H9 (cell line): ENCODE results near the gene KLK7. TPM values are rescaled to one million over a fixed set of nuclear protein-coding genes. Genes with fewer than 3 reads are reported as not detected.

Source experiments
- DNase-seq: peaks from one replicate; pipeline ENCODE4 v3.0.0-alpha.2; 2017
- H2AFZ ChIP-seq: one replicate; pipeline ENCODE4 v1.6.1; 2013; ENCODE audit warnings: mild to moderate bottlenecking, low read length, control low read depth, moderate library complexity
- H2AK5ac ChIP-seq: 2 replicates; pipeline ENCODE4 v1.6.1; 2013; ENCODE audit warnings: low read length, control low read depth, mixed read lengths; ENCODE audit not compliant: insufficient read length
- H2BK120ac ChIP-seq: one replicate; pipeline ENCODE4 v1.6.1; 2013; ENCODE audit warnings: low read depth, mild to moderate bottlenecking, low read length, control low read depth, inconsistent platforms; ENCODE audit not compliant: poor library complexity, severe bottlenecking
- H2BK12ac ChIP-seq: 2 replicates; pipeline ENCODE4 v1.6.1; 2013; ENCODE audit warnings: low read length, control low read depth, mixed read lengths, low read depth; ENCODE audit not compliant: insufficient read length
- H2BK15ac ChIP-seq: 2 replicates; pipeline ENCODE4 v1.6.1; 2013; ENCODE audit warnings: low read depth, low read length, control low read depth
- H2BK20ac ChIP-seq: one replicate; pipeline ENCODE4 v1.6.1; 2013; ENCODE audit warnings: low read depth, mild to moderate bottlenecking, low read length, control low read depth, inconsistent platforms; ENCODE audit not compliant: poor library complexity, severe bottlenecking
- H2BK5ac ChIP-seq: 2 replicates; pipeline ENCODE4 v1.6.1; 2013; ENCODE audit warnings: low read length, control low read depth, mixed read lengths; ENCODE audit not compliant: insufficient read length
- H3K14ac ChIP-seq: 2 replicates; pipeline ENCODE4 v1.6.1; 2013; ENCODE audit warnings: low read length, control low read depth; ENCODE audit not compliant: insufficient read depth
- H3K18ac ChIP-seq: 2 replicates; pipeline ENCODE4 v1.6.1; 2013; ENCODE audit warnings: low read depth, mild to moderate bottlenecking, mixed read lengths, low read length, control low read depth; ENCODE audit not compliant: insufficient read length
- H3K23ac ChIP-seq: 2 replicates; pipeline ENCODE4 v1.6.1; 2013; ENCODE audit warnings: low read length, control low read depth, mixed read lengths, low read depth; ENCODE audit not compliant: insufficient read length
- H3K23me2 ChIP-seq: 2 replicates; pipeline ENCODE4 v1.6.1; 2013; ENCODE audit warnings: low read depth, mild to moderate bottlenecking, mixed read lengths, low read length, control low read depth; ENCODE audit not compliant: insufficient read length, poor library complexity, severe bottlenecking
- H3K27ac ChIP-seq: 2 replicates; pipeline ENCODE4 v1.5.1; 2013; ENCODE audit warnings: low read length, control low read depth, mixed read lengths, low read depth; ENCODE audit not compliant: insufficient read length
- H3K27me3 ChIP-seq: 2 replicates; pipeline ENCODE4 v1.6.1; 2013; ENCODE audit warnings: low read length, control low read depth, inconsistent platforms; ENCODE audit not compliant: insufficient read depth
- H3K4ac ChIP-seq: 2 replicates; pipeline ENCODE4 v1.6.1; 2013; ENCODE audit warnings: low read depth, mild to moderate bottlenecking, control low read depth, inconsistent platforms, low read length, moderate library complexity
- H3K4me1 ChIP-seq: 2 replicates; pipeline ENCODE4 v1.6.1; 2013; ENCODE audit warnings: low read length, control low read depth, inconsistent platforms; ENCODE audit not compliant: insufficient read depth
- H3K4me2 ChIP-seq: 2 replicates; pipeline ENCODE4 v1.6.1; 2013; ENCODE audit warnings: low read length, control low read depth, mixed read lengths; ENCODE audit not compliant: insufficient read length, insufficient read depth
- H3K56ac ChIP-seq: 2 replicates; pipeline ENCODE4 v1.6.1; 2013; ENCODE audit warnings: low read depth, mild to moderate bottlenecking, mixed read lengths, low read length, control low read depth; ENCODE audit not compliant: insufficient read length
- H3K79me1 ChIP-seq: 2 replicates; pipeline ENCODE4 v1.6.1; 2013; ENCODE audit warnings: low read depth, mild to moderate bottlenecking, moderate library complexity, low read length, control low read depth, inconsistent platforms; ENCODE audit not compliant: insufficient read depth, poor library complexity, severe bottlenecking
- H3K79me2 ChIP-seq: 2 replicates; pipeline ENCODE4 v1.6.1; 2013; ENCODE audit warnings: low read length, control low read depth, inconsistent platforms; ENCODE audit not compliant: insufficient read depth
- H3K9ac ChIP-seq: 2 replicates; pipeline ENCODE4 v1.6.1; 2013; ENCODE audit warnings: low read length, control low read depth, mixed read lengths; ENCODE audit not compliant: insufficient read length; ENCODE audit errors: extremely low read depth
- H3K9me3 ChIP-seq: one replicate; pipeline ENCODE4 v1.6.1; 2013; ENCODE audit warnings: low read depth, low read length, inconsistent platforms; ENCODE audit not compliant: control insufficient read depth
- H3T11ph ChIP-seq: one replicate; pipeline ENCODE4 v1.6.1; 2013; ENCODE audit warnings: mild to moderate bottlenecking, low read length, control low read depth, inconsistent platforms
- H4K20me1 ChIP-seq: one replicate; pipeline ENCODE4 v1.6.1; 2013; ENCODE audit not compliant: control insufficient read depth, insufficient read length, insufficient read depth
- H4K5ac ChIP-seq: 2 replicates; pipeline ENCODE4 v1.6.1; 2013; ENCODE audit warnings: low read depth, mild to moderate bottlenecking, mixed read lengths, low read length, control low read depth; ENCODE audit not compliant: insufficient read length
- H4K8ac ChIP-seq: replicated peaks from 2 replicates; pipeline ENCODE4 v1.6.1; 2013; ENCODE audit warnings: low read length, control low read depth, mixed read lengths, low read depth; ENCODE audit not compliant: insufficient read length
- H4K91ac ChIP-seq: 2 replicates; pipeline ENCODE4 v1.6.1; 2013; ENCODE audit warnings: low read depth, mild to moderate bottlenecking, moderate library complexity, mixed read lengths, low read length, control low read depth; ENCODE audit not compliant: insufficient read length
- H3K27ac Mint-ChIP-seq, 3 experiments: 2 replicates in 2 of 3; 3 replicates in 1 of 3; pipeline ENCODE4 v1.8.0; 2020 to 2021; ENCODE audit warnings: mixed read lengths in 3 of 3, mild to moderate bottlenecking in 1 of 3, moderate library complexity in 1 of 3
- H3K27me3 Mint-ChIP-seq: 2 replicates; pipeline ENCODE4 v1.8.0; 2021; ENCODE audit warnings: low read depth, mild to moderate bottlenecking, moderate library complexity, mixed read lengths
- H3K36me3 Mint-ChIP-seq, 3 experiments: 2 replicates in 2 of 3; 3 replicates in 1 of 3; pipeline ENCODE4 v1.8.0; 2020 to 2021; ENCODE audit warnings: low read depth in 3 of 3, mixed read lengths in 3 of 3; ENCODE audit not compliant: insufficient read depth in 1 of 3
- H3K4me1 Mint-ChIP-seq, 2 experiments: 2 replicates each; pipeline ENCODE4 v1.8.0; 2020; ENCODE audit warnings: mixed read lengths in 2 of 2
- H3K4me3 Mint-ChIP-seq, 2 experiments: 2 replicates in 1 of 2; 3 replicates in 1 of 2; pipeline ENCODE4 v1.8.0; 2020 to 2021; ENCODE audit warnings: mild to moderate bottlenecking in 2 of 2, mixed read lengths in 2 of 2, moderate library complexity in 1 of 2
- H3K9me3 Mint-ChIP-seq, 2 experiments: 2 replicates in 1 of 2; 3 replicates in 1 of 2; pipeline ENCODE4 v1.8.0; 2020; ENCODE audit warnings: mild to moderate bottlenecking in 2 of 2, mixed read lengths in 2 of 2, moderate library complexity in 1 of 2
- CTCF ChIP-seq: fragments of 200-600 bp; sonication (generic); conservative IDR thresholded peaks from 3 replicates; pipeline ENCODE4 v1.8.0; 2021; ENCODE audit warnings: antibody characterized with exemption, mild to moderate bottlenecking
- WGBS: extraction: QIAGEN DNeasy Blood & Tissue Kit; methylation state at CpG from one replicate; pipeline ENCODE4 v1.1.7; 2013; ENCODE audit warnings: missing lambda C conversion rate, low lambda C conversion rate, mixed read lengths; ENCODE audit not compliant: insufficient read length; ENCODE audit errors: extremely low coverage; 5-methylcytosine and 5-hydroxymethylcytosine counted together
- total RNA-seq: library from RNA; stranded (reverse); gene quantifications from 2 replicates; pipeline ENCODE4 v1.2.1, GENCODE V29; 2021

The KLK7 gene
- total RNA-seq, 1 experiment from 2014 or later: 0.52 TPM

GRCh38 chr19:50977626-50978025 is 6.1 kb downstream of the KLK7 start:
- Histone ChIP-seq H2AK5ac (no peak overlapping the region), H3K4me1 (peaks cover 6% of the 10 kb centered on the region; the same call in 1 of the 2 replicates), H3K23me2 (no peaks in the 10 kb centered on the region), H4K20me1 (no peaks in the 10 kb centered on the region), H3K79me1 (no peaks in the 10 kb centered on the region), H4K8ac (no peak overlapping the region), H2AFZ (no peak overlapping the region), H2BK120ac (no peak overlapping the region), H2BK5ac (no peak overlapping the region), H3K27ac (no peak overlapping the region), H2BK15ac (no peak overlapping the region), H3K9me3 (no peaks in the 10 kb centered on the region), H3K4me2 (no peak overlapping the region), H3K23ac (no peak overlapping the region), H2BK20ac (no peak overlapping the region), H3K18ac (no peak overlapping the region), H4K91ac (no peak overlapping the region), H2BK12ac (no peak overlapping the region), H3K56ac (no peak overlapping the region), H4K5ac (no peak overlapping the region), H3T11ph (no peak overlapping the region), H3K9ac (no peak overlapping the region), H3K79me2 (no peaks in the 10 kb centered on the region), H3K27me3 (no peaks in the 10 kb centered on the region), H3K14ac (no peak overlapping the region), H3K4ac (no peak overlapping the region)
- Mint-ChIP-seq H3K36me3 (no peaks in the 10 kb centered on the region), H3K27ac (peak overlapping the region in 1 of 3 experiments; percentile 94; a peak in 1 of 7 replicates), H3K9me3 (no peaks in the 10 kb centered on the region), H3K27me3 (peaks cover 16% of the 10 kb centered on the region), H3K4me1 (peaks cover 37 to 55% of the 10 kb centered on the region in 2 experiments), H3K4me3 (peak overlapping the region in 1 of 2 experiments; percentile 3; a peak in 1 of 5 replicates)
- no peak for DNase-seq
- TF ChIP-seq CTCF: no peak
- WGBS: no CpG with 5 or more reads among the region's 4 CpGs
